ENCODE data around the gene NEK10. TPM values are rescaled to one million over a fixed set of nuclear protein-coding genes. Genes with fewer than 3 reads are reported as not detected.
A peak's percentile ranks its signal among the peaks of the same experiment; 100 is the strongest.

Gene NEK10
- total RNA-seq, 1 experiment from 2014 or later: 1.7 TPM

- H3K27ac Mint-ChIP-seq (ENCODE audit: unreplicated experiment): peak overlapping the region; percentile 91
- H3K36me3 Mint-ChIP-seq (ENCODE audit: insufficient read depth, unreplicated experiment): no peaks in the 10 kb centered on the region
These were observed 8.8 kb downstream of the NEK10 start for GRCh38 chr3:27360113-27361078.

GRCh38 chr3:27358372-27358771 is 10.8 kb downstream of the NEK10 start:
- H3K4me1 Mint-ChIP-seq (ENCODE audit: low read depth, unreplicated experiment): peaks cover 24% of the 10 kb centered on the region
- CTCF ChIA-PET: interaction anchor here (0.9 to 1.0 kb wide), 2 partner anchors 12 to 323 kb away, joined by 4 to 7 read pairs; no protein-coding TSS in a partner anchor
- H3K9me3 Mint-ChIP-seq (ENCODE audit: low read depth, unreplicated experiment): peaks cover 3% of the 10 kb centered on the region
- no peaks in the 10 kb centered on the region for H3K36me3 Mint-ChIP-seq (ENCODE audit: insufficient read depth, unreplicated experiment)
- no peak overlapping the region for H3K4me3 Mint-ChIP-seq (ENCODE audit: low read depth, unreplicated experiment)
- no peak for TF ChIP-seq CTCF (IDR thresholded peaks at IDR 0.05; ENCODE audit: unreplicated experiment)
- intact Hi-C loops (cut with micrococcal nuclease; ENCODE audit: unreplicated experiment): loop anchor here (5.0 kb wide), 1 partner anchor 109 kb away; no protein-coding TSS in a partner anchor
- DNase-seq: no peak
- no peak overlapping the region for H3K27ac Mint-ChIP-seq (ENCODE audit: unreplicated experiment)
- no TSS peak for BruUV-seq (replicated peaks)
- H3K27me3 Mint-ChIP-seq (ENCODE audit: unreplicated experiment): no peaks in the 10 kb centered on the region

More at GRCh38 chr3:27360113-27361078, 8.8 kb downstream of the NEK10 start:
- Mint-ChIP-seq H3K4me3 (ENCODE audit: low read depth, unreplicated experiment) (peak overlapping the region; percentile 35), H3K27me3 (ENCODE audit: unreplicated experiment) (no peaks in the 10 kb centered on the region), H3K9me3 (ENCODE audit: low read depth, unreplicated experiment) (peaks cover 3% of the 10 kb centered on the region), H3K4me1 (ENCODE audit: low read depth, unreplicated experiment) (peaks cover 24% of the 10 kb centered on the region)
- BruUV-seq (replicated peaks): no TSS peak
- CTCF ChIA-PET: interaction anchor here (0.5 to 0.9 kb wide), 3 partner anchors 14 to 323 kb away, joined by 3 to 6 read pairs (median 4); no protein-coding TSS in a partner anchor
- intact Hi-C loops (cut with micrococcal nuclease; ENCODE audit: unreplicated experiment): no loop called here
- DNase-seq: peak; percentile 66
- no peak for TF ChIP-seq CTCF (IDR thresholded peaks at IDR 0.05; ENCODE audit: unreplicated experiment)

- no peaks in the 10 kb centered on the region for H3K36me3 Mint-ChIP-seq (ENCODE audit: insufficient read depth, unreplicated experiment)
- no TSS peak for BruUV-seq (replicated peaks)
- H3K27ac Mint-ChIP-seq (ENCODE audit: unreplicated experiment): no peak overlapping the region
- intact Hi-C loops (cut with micrococcal nuclease; ENCODE audit: unreplicated experiment): loop anchor here (1.0 to 5.0 kb wide), 2 partner anchors 45 to 110 kb away; no protein-coding TSS in a partner anchor
- H3K4me3 Mint-ChIP-seq (ENCODE audit: low read depth, unreplicated experiment): no peak overlapping the region
- peaks cover 24% of the 10 kb centered on the region for H3K4me1 Mint-ChIP-seq (ENCODE audit: low read depth, unreplicated experiment)
- peaks cover 3% of the 10 kb centered on the region for H3K9me3 Mint-ChIP-seq (ENCODE audit: low read depth, unreplicated experiment)
- H3K27me3 Mint-ChIP-seq (ENCODE audit: unreplicated experiment): no peaks in the 10 kb centered on the region
- TF ChIP-seq CTCF (IDR thresholded peaks at IDR 0.05; ENCODE audit: unreplicated experiment): no peak
- peak; percentile 69 for DNase-seq
- CTCF ChIA-PET: interaction anchor here (0.9 to 1.0 kb wide), 2 partner anchors 11 to 324 kb away, joined by 4 to 7 read pairs; no protein-coding TSS in a partner anchor
These were observed 11.4 kb downstream of the NEK10 start for GRCh38 chr3:27357665-27358258.

- CTCF ChIA-PET: no interaction called here
- DNase-seq: no peak
- Mint-ChIP-seq H3K27ac (ENCODE audit: unreplicated experiment) (no peak overlapping the region), H3K4me1 (ENCODE audit: low read depth, unreplicated experiment) (peaks cover 23% of the 10 kb centered on the region), H3K4me3 (ENCODE audit: low read depth, unreplicated experiment) (no peak overlapping the region), H3K9me3 (ENCODE audit: low read depth, unreplicated experiment) (peaks cover 3% of the 10 kb centered on the region), H3K36me3 (ENCODE audit: insufficient read depth, unreplicated experiment) (no peaks in the 10 kb centered on the region), H3K27me3 (ENCODE audit: unreplicated experiment) (no peaks in the 10 kb centered on the region)
- intact Hi-C loops (cut with micrococcal nuclease; ENCODE audit: unreplicated experiment): loop anchor here (1.0 to 5.0 kb wide), 2 partner anchors 45 to 110 kb away; no protein-coding TSS in a partner anchor
- no peak for TF ChIP-seq CTCF (IDR thresholded peaks at IDR 0.05; ENCODE audit: unreplicated experiment)
- BruUV-seq (replicated peaks): no TSS peak
These were observed 12.2 kb downstream of the NEK10 start for GRCh38 chr3:27356976-27357375.
